ENCODE data around the gene NDUFV1.
"Not testable (repeated sequence)": the region's sequence is repeated elsewhere in the genome, so short reads cannot be mapped to it uniquely, and the experiment has no call there.

Gene NDUFV1

GRCh38 chr11:67606492-67607295 lies at the start of gene NDUFV1:
Gene NDUFV1, plus strand, starts transcription at chr11:67606936. Its CDS starts 69 bp downstream, at chr11:67607005.
- DNase-seq (ENCODE audit: low read depth in 2 of 2): peak; percentile 92 to 96

DNA sequence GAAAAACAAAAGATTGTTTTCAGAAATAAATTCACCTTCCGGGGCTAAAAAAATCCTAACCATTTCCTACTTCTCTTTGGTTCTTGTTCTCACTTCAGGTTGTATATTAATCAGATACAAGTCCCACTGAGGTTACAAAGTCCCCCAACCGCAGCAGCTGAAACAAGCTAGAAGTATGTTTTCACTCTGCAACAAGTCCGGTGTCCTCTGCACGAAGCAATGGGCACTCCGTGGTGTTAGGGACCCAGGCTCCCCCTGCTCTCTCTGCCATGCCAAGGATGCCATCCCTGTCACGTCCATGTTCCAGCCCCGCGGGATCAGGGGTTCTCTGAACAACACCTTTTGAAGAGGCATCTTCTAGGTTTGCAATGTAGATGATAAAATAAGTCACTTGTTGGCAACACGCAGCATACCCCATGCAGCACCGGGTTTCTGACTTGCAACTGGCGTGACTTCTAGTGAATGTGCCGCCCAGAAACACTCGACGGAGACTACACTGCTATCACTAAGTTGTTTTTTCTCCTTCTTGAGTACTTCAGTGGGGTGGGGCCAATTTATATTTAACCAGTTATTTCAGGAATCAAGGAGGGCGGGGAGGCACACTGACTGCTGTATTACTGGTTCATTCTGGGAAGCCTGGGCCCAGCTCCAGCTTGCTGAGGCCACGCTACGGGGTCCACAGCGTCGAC lies 48.5 kb upstream of the NDUFV1 start:
- no peak for DNase-seq (ENCODE audit: low read depth in 2 of 2)

DNA sequence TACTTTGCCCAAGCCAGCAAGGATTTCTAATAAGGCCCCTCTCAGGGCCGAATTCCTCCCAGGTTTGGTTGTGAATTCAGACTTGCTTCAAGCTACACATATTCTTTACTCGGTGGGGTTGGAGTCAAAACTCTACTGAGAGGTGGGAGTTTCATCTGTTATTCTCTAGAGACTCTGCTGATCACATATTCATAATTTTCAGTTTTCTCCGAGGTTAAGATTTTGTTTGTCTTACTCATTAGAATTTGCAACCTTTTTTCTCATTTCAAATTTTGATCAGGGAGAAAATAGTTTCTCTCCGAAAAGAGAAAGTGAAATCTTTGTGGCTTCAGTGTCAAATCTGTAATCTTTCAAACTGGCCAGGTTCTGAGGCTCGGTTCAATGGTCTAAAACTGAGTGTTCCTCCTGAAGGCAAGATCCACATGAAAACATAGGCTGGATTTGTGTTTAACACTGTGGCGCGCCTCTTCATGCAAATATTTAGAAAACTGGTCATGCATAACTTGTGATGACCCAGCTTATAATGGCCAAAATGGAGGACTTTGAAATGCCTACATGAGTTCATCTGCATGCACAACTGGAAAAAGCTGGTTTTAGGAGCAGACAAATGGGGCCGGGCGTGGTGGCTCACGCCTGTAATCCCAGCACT lies 44.6 kb upstream of the NDUFV1 start:
- no peak for DNase-seq (ENCODE audit: low read depth in 2 of 2)

- DNase-seq (ENCODE audit: low read depth in 2 of 2): no peak
Measured at GRCh38 chr11:67562963-67563704, 43.6 kb upstream of the NDUFV1 start.

- DNase-seq (ENCODE audit: low read depth in 2 of 2): not testable (repeated sequence)
Measured at GRCh38 chr11:67563705-67564114, 43.0 kb upstream of the NDUFV1 start.

GRCh38 chr11:67564230-67564629 lies 42.5 kb upstream of the NDUFV1 start:
- no peak for DNase-seq (ENCODE audit: low read depth in 2 of 2)

GRCh38 chr11:67571443-67571842 lies 35.3 kb upstream of the NDUFV1 start:
- no peak for DNase-seq (ENCODE audit: low read depth in 2 of 2)

- DNase-seq (ENCODE audit: low read depth in 2 of 2): no peak
Measured at GRCh38 chr11:67572305-67572704, 34.4 kb upstream of the NDUFV1 start.

- DNase-seq (ENCODE audit: low read depth in 2 of 2): no peak
Measured at GRCh38 chr11:67572747-67573419, 33.9 kb upstream of the NDUFV1 start.

- DNase-seq (ENCODE audit: low read depth in 2 of 2): no peak
Measured at GRCh38 chr11:67574938-67575337, 31.8 kb upstream of the NDUFV1 start.

GRCh38 chr11:67576735-67577475 lies 29.8 kb upstream of the NDUFV1 start:
- DNase-seq (ENCODE audit: low read depth in 2 of 2): no peak

DNA sequence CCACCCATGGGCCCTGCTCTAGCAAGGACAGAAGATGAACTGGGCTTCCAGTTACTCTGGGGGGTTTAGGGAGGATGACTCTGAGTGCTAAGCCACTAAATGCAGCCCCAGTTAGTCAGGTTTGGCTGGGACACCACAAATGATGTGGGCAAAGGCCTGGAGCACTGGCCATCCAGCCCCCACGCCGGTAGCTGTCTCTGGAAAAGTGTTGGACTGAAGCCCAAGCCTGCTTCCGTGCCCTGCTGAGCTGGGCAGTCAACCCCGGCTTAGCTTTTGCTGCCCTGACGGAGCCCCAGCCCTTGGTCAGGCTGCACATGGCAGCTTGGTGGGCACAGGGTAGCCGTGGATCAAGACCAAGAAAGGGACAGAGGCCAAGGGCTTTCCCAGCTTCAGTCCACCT lies 28.8 kb upstream of the NDUFV1 start:
- DNase-seq (ENCODE audit: low read depth in 2 of 2): no peak

DNA sequence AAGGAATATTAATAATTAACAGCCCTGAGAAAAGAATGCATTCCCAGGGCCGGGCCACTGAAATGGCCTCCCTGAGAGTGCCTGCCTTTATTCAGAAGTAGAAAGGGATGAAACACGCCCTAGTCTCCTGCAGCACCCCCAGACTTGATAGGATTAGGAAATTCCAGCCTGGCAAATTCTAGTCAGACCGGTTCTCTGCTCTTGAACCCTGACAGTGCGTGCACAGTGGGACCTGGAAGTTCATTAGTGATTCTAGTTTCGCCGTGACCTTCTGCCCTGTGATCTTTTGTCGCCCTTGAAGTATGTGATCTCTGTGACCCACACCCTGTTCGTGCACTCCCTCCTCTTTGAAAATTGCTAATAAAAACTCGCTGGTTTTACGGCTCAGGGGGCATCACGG lies 25.3 kb upstream of the NDUFV1 start:
- no peak for DNase-seq (ENCODE audit: low read depth in 2 of 2)

DNA sequence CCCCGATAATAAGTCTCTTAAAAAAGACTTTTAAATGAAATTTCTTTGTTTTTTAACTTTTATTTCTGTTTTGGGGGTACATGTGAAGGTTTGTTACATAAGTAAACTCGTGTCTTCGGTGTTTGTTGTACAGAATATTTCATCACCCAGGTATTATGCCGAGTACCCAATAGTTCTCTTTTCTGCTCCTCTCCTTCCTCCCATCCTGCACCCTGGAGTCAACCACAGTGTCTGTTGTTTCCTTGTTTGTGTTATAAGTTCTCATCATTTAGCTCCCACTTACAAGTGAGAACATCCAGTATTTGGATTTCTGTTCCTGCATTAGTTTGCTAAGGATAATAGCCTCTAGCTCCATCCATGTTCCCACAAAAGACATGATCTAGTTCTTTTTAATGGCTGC lies 24.7 kb upstream of the NDUFV1 start:
- DNase-seq (ENCODE audit: low read depth in 2 of 2): no peak

- peak; percentile 55 to 83 for DNase-seq (ENCODE audit: low read depth in 2 of 2)
Measured at GRCh38 chr11:67583247-67584204, 23.2 kb upstream of the NDUFV1 start, which contains the start of gene GSTP1. Gene GSTP1, plus strand, starts transcription at chr11:67583812. Its CDS starts 32 bp downstream, at chr11:67583844.

GRCh38 chr11:67584205-67584880 lies 22.4 kb upstream of the NDUFV1 start:
- DNase-seq (ENCODE audit: low read depth in 2 of 2): no peak

DNA sequence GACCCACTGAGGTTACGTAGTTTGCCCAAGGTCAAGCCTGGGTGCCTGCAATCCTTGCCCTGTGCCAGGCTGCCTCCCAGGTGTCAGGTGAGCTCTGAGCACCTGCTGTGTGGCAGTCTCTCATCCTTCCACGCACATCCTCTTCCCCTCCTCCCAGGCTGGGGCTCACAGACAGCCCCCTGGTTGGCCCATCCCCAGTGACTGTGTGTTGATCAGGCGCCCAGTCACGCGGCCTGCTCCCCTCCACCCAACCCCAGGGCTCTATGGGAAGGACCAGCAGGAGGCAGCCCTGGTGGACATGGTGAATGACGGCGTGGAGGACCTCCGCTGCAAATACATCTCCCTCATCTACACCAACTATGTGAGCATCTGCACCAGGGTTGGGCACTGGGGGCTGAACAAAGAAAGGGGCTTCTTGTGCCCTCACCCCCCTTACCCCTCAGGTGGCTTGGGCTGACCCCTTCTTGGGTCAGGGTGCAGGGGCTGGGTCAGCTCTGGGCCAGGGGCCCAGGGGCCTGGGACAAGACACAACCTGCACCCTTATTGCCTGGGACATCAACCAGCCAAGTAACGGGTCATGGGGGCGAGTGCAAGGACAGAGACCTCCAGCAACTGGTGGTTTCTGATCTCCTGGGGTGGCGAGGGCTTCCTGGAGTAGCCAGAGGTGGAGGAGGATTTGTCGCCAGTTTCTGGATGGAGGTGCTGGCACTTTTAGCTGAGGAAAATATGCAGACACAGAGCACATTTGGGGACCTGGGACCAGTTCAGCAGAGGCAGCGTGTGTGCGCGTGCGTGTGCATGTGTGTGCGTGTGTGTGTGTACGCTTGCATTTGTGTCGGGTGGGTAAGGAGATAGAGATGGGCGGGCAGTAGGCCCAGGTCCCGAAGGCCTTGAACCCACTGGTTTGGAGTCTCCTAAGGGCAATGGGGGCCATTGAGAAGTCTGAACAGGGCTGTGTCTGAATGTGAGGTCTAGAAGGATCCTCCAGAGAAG lies 21.6 kb upstream of the NDUFV1 start:
- no peak for DNase-seq (ENCODE audit: low read depth in 2 of 2)

GRCh38 chr11:67585911-67586310 lies 20.8 kb upstream of the NDUFV1 start:
- DNase-seq (ENCODE audit: low read depth in 2 of 2): no peak

Measured in stimulated activated CD4-positive, alpha-beta T cell treated with anti-CD3 and anti-CD28 coated beads, Interleukin-1b, Interleukin-23, amount 100 ng/mL, for 4 hours (primary cell).